Chondrocyte (in vitro differentiated cells): ENCODE results near the gene C5. TPM values are rescaled to one million over a fixed set of nuclear protein-coding genes. Genes with fewer than 3 reads are reported as not detected.

Source experiments
- DNase-seq: peaks from one replicate; pipeline ENCODE4 v3.0.0; 2021; ENCODE audit warnings: mixed read lengths, low spot score
- H3K27ac Mint-ChIP-seq: one replicate; pipeline ENCODE4 v1.8.0; 2021; ENCODE audit warnings: mild to moderate bottlenecking, moderate library complexity, mixed read lengths; ENCODE audit not compliant: unreplicated experiment
- H3K27me3 Mint-ChIP-seq: 2 replicates; pipeline ENCODE4 v1.8.0; 2021; ENCODE audit warnings: low read depth, mixed read lengths
- H3K36me3 Mint-ChIP-seq: 2 replicates; pipeline ENCODE4 v1.8.0; 2021; ENCODE audit warnings: low read depth, mixed read lengths
- H3K4me1 Mint-ChIP-seq: 2 replicates; pipeline ENCODE4 v1.8.0; 2021; ENCODE audit warnings: low read depth, mild to moderate bottlenecking, mixed read lengths
- H3K4me3 Mint-ChIP-seq: one replicate; pipeline ENCODE4 v1.8.0; 2021; ENCODE audit warnings: mild to moderate bottlenecking, moderate library complexity, mixed read lengths; ENCODE audit not compliant: unreplicated experiment
- H3K9me3 Mint-ChIP-seq: 2 replicates; pipeline ENCODE4 v1.8.0; 2021; ENCODE audit warnings: low read depth, mixed read lengths
- CTCF ChIP-seq: fragments of 200-600 bp; sonication (generic); IDR thresholded peaks from 2 replicates; pipeline ENCODE4 v1.5.0; 2021; ENCODE audit warnings: antibody characterized with exemption, mild to moderate bottlenecking, moderate library complexity
- total RNA-seq: library from RNA; stranded (reverse); gene quantifications from 3 replicates; pipeline ENCODE4 v1.2.1, GENCODE V29; 2021

C5 gene
- total RNA-seq, 1 donor from 2014 or later, result 3.0 TPM

GRCh38 chr9:120924698-120925534 lies 125.2 kb downstream of the C5 start:
- Mint-ChIP-seq H3K27me3 (no peaks in the 10 kb centered on the region), H3K4me3 (no peak overlapping the region), H3K36me3 (no peaks in the 10 kb centered on the region), H3K27ac (peak overlapping the region; percentile 66), H3K4me1 (peaks cover 90% of the 10 kb centered on the region), H3K9me3 (no peaks in the 10 kb centered on the region)
- peak; percentile 27 for DNase-seq
- no peak for TF ChIP-seq CTCF

GRCh38 chr9:120923620-120924328 lies 126.3 kb downstream of the C5 start:
- H3K4me1 Mint-ChIP-seq, result peaks cover 94% of the 10 kb centered on the region
- no peak overlapping the region for H3K4me3 Mint-ChIP-seq
- no peaks in the 10 kb centered on the region for H3K9me3 Mint-ChIP-seq
- H3K27ac Mint-ChIP-seq, result peak overlapping the region; percentile 97
- no peaks in the 10 kb centered on the region for H3K36me3 Mint-ChIP-seq
- H3K27me3 Mint-ChIP-seq, result no peaks in the 10 kb centered on the region
- TF ChIP-seq CTCF, result no peak
- peak; percentile 21 for DNase-seq

GRCh38 chr9:120922404-120923195 lies 127.5 kb downstream of the C5 start:
- Mint-ChIP-seq H3K36me3 (no peaks in the 10 kb centered on the region), H3K9me3 (no peaks in the 10 kb centered on the region)

GRCh38 chr9:120921661-120922181 lies 128.4 kb downstream of the C5 start:
- DNase-seq, result no peak
- H3K27me3 Mint-ChIP-seq, result no peaks in the 10 kb centered on the region
- H3K9me3 Mint-ChIP-seq, result peaks cover 4% of the 10 kb centered on the region
- H3K4me3 Mint-ChIP-seq, result no peak overlapping the region
- peaks cover 4% of the 10 kb centered on the region for H3K36me3 Mint-ChIP-seq
- peak overlapping the region; percentile 97 for H3K27ac Mint-ChIP-seq
- peak; percentile 37 for TF ChIP-seq CTCF
- H3K4me1 Mint-ChIP-seq, result peaks cover 96% of the 10 kb centered on the region

More at GRCh38 chr9:120922404-120923195, 127.5 kb downstream of the C5 start:
- Mint-ChIP-seq H3K4me1 (peaks cover 94% of the 10 kb centered on the region), H3K27ac (peak overlapping the region; percentile 97), H3K27me3 (no peaks in the 10 kb centered on the region), H3K4me3 (no peak overlapping the region)
- DNase-seq, result no peak
- TF ChIP-seq CTCF, result no peak

GRCh38 chr9:120920806-120921178 lies 129.3 kb downstream of the C5 start:
- no peak for DNase-seq
- Mint-ChIP-seq H3K27me3 (no peaks in the 10 kb centered on the region), H3K4me1 (peaks cover 96% of the 10 kb centered on the region), H3K9me3 (peaks cover 5% of the 10 kb centered on the region), H3K27ac (peak overlapping the region; percentile 97), H3K4me3 (no peak overlapping the region), H3K36me3 (peaks cover 5% of the 10 kb centered on the region)
- TF ChIP-seq CTCF, result no peak
